Memory B cell (primary cell): ENCODE measurements around the gene CPLANE2.
"Not testable (repeated sequence)": the region's sequence is repeated elsewhere in the genome, so short reads cannot be mapped to it uniquely, and the experiment has no call there.

ENCODE experiments used
- ATAC-seq: fragments of 150-1000 bp; cut with Tn5 transposase; 2 replicates; pipeline ENCODE4 v1.10.0; 2021; ENCODE audit warnings: low read depth, mild to moderate bottlenecking, moderate library complexity
- DNase-seq, 2 donors: peaks; one replicate each; pipeline ENCODE4 v3.0.0; 2022; ENCODE audit warnings: low spot score in 2 of 2
- H3K27ac Mint-ChIP-seq: one replicate; pipeline ENCODE4 v1.8.0; 2022; ENCODE audit warnings: mild to moderate bottlenecking, moderate library complexity, mixed read lengths
- H3K27me3 Mint-ChIP-seq: one replicate; pipeline ENCODE4 v1.8.0; 2022; ENCODE audit warnings: mixed read lengths
- H3K36me3 Mint-ChIP-seq: one replicate; pipeline ENCODE4 v1.8.0; 2022; ENCODE audit warnings: mild to moderate bottlenecking, mixed read lengths
- H3K4me1 Mint-ChIP-seq: one replicate; pipeline ENCODE4 v1.8.0; 2022; ENCODE audit warnings: mixed read lengths
- H3K4me3 Mint-ChIP-seq: one replicate; pipeline ENCODE4 v1.8.0; 2022; ENCODE audit warnings: mild to moderate bottlenecking, moderate library complexity, mixed read lengths
- H3K9me3 Mint-ChIP-seq: one replicate; pipeline ENCODE4 v1.8.0; 2022; ENCODE audit warnings: mixed read lengths

CPLANE2 gene

DNA sequence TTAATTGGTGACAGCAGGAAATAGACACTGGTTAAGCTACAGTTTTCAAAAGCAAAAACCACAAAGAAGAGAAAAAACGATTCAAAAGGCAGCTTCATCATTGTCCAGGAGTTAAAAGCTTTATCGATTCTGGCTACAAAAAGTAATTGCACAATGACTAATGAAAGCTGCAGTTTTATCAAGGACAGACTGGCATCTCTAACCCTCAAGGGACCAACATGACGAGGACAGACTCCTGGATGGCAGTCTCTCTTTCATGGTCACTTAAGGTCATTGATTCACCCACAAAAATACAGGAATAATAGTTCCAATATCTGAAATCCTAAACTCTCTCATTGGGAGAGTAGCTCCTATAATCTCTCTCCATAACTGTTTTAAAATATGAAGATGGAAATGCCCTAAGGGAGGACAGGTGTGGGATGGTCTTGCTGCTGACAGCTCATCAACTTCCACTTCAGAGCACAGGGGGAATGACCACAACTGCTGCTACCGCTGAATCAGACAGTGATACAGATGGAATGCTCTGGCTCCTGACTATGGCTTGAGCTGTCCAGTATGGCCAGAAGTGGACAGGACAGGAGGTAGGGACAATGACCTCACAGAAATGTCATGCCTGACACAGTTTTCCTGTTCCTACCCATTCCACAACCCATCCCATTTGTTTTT, 17.4 kb upstream of the CPLANE2 start:
- H3K4me1 Mint-ChIP-seq, result peaks cover 6% of the 10 kb centered on the region
- peaks cover 22% of the 10 kb centered on the region for H3K36me3 Mint-ChIP-seq

DNA sequence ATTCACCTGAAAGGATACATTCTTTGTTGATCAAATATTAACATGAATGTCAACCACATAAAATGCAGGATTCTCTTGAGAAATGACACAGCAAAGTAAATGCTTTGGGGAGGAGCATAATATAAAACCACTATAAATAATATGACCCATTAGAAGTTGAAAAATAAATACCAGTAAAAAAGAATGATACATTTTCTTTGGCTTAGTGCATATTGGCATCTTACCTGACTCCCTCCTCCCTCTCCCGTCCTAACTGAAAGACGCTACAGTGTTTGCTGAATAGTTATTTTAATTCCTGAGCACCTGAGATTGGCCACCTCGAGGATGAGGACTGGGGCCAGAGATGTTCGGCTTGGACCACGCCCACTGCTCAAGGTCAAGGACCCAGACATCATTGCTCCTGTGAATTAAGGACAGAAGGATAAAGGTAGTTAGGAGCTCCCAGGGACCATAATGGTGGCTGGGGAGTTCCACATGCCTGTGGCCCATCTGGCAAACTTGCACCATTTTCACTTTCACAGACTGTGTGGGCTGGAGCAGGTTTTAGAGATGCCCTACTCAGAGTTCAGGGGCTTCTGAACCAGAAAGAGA, 16.4 kb upstream of the CPLANE2 start:
- ATAC-seq (no peak), DNase-seq (no peak)
- Mint-ChIP-seq H3K36me3 (peaks cover 22% of the 10 kb centered on the region), H3K27me3 (no peaks in the 10 kb centered on the region), H3K4me1 (peaks cover 14% of the 10 kb centered on the region), H3K9me3 (no peaks in the 10 kb centered on the region), H3K4me3 (no peak overlapping the region), H3K27ac (no peak overlapping the region)

More for the DNA sequence above, 17.4 kb upstream of the CPLANE2 start:
- no peaks in the 10 kb centered on the region for H3K9me3 Mint-ChIP-seq
- H3K27ac Mint-ChIP-seq, result peak overlapping the region; percentile 12
- H3K27me3 Mint-ChIP-seq, result no peaks in the 10 kb centered on the region
- DNase-seq (no peak), ATAC-seq (no peak)
- no peak overlapping the region for H3K4me3 Mint-ChIP-seq

DNA sequence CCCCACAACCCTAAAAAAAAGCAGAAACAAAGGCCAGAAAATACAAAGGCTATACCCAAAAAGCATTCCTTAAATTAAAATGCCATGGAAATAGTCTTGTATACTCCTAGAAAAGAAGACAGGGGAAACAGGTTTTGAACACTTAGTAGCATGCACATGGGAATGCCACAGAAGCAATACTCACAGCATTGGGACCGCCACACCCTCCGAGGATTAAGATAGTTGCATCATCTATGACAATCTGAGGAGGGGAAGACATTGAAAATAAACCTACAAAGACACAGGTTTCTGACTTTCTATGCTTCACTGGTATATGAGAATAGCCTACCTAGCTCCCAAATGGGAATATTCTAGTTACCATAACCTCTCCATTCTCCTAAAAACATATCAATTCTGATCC, 15.9 kb upstream of the CPLANE2 start:
- Mint-ChIP-seq H3K9me3 (no peaks in the 10 kb centered on the region), H3K27me3 (no peaks in the 10 kb centered on the region), H3K4me1 (peaks cover 13% of the 10 kb centered on the region), H3K4me3 (no peak overlapping the region), H3K27ac (peak overlapping the region; percentile 14), H3K36me3 (peaks cover 22% of the 10 kb centered on the region)
- ATAC-seq, result no peak
- no peak for DNase-seq

DNA sequence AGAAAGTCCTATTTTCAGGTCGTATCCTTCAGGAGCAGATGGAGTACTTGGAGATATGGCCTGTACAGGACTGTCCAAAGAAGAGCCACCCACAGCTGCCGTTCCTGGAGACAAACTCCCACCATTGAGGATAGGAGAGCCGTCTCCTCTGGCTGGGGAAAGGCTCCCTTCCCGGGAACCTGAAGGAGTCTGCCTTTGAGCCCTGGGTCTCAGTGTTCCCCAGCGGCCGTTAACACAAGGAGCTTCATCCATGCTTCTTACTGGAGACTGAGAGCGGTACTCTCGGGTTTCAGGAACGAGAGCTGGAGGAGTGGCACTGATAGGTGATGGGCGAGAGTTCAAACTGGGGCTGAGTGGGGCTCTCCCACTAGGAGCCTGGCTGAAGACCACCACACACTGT, 14.4 kb upstream of the CPLANE2 start:
- Mint-ChIP-seq H3K27ac (no peak overlapping the region), H3K9me3 (no peaks in the 10 kb centered on the region), H3K4me1 (peaks cover 12% of the 10 kb centered on the region), H3K4me3 (no peak overlapping the region), H3K36me3 (peaks cover 23% of the 10 kb centered on the region), H3K27me3 (no peaks in the 10 kb centered on the region)
- DNase-seq (no peak), ATAC-seq (no peak)

DNA sequence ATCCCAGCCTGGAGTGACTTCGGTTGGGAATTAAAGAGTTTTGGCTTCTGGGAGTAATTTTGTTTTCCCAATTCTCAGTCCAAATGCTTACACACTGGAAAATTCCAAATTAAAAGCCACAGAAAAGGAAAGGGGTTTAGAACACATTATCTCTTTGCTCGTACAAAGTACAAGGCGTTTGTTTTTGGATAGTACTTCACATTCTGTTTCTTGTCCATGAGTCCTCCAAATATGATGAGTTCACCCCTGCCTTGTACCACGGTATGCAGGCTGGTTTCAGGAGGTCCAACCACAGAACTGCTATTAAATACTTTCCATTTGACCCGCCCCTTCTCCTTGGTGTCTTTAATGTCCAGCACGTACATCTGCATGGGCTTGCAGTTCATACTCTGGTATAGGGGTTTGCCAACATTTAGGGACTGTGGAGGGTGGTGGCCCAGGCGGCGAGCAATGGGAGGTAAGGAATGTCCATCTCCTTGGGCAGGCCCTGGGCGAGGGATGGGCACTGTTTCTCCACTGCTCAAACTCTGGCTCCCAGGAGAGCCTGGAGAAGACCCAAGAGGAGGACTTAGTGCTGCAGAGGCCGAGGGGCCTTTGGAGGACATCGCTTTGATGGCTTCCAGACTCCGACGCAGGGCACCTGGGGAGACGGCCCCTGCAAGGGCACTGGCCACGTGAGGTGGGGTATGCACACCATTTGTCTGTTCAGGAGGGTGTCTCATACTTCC, 13.7 kb upstream of the CPLANE2 start:
- H3K27me3 Mint-ChIP-seq, result no peaks in the 10 kb centered on the region
- no peak overlapping the region for H3K4me3 Mint-ChIP-seq
- peaks cover 18% of the 10 kb centered on the region for H3K36me3 Mint-ChIP-seq
- DNase-seq (no peak), ATAC-seq (no peak)
- peaks cover 12% of the 10 kb centered on the region for H3K4me1 Mint-ChIP-seq
- peak overlapping the region; percentile 84 for H3K27ac Mint-ChIP-seq
- no peaks in the 10 kb centered on the region for H3K9me3 Mint-ChIP-seq

DNA sequence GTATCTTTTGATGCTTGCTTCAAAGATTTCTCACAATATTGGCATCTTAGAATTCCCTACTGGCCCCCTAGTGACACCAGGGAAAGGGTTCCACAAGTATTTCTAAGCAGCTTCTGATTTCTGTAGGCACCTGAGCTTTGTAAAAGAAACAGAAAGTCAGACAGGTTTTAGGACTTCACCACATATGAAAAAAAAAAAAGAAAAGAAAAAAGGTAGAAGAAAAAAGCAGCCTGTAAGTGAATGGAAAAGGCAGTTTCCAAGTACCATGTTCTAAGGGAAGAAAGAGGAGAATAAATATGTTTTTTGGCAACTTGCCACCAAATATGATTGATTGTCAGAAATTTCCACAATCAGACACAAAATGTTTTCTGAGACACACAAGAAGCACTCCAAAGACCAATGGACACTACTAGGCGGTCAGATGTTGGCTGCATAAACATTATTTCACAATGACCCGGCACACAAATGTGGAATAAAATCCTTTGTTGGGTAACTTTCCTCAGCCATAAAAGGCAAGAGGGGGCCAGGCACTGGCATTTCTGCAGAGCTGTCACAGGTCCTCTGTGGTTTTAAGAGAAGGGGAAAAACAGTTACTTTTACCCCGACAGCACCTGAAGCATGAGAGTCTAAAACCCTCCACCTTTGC, 12.7 kb upstream of the CPLANE2 start:
- H3K27ac Mint-ChIP-seq, result peak overlapping the region; percentile 84
- peaks cover 14% of the 10 kb centered on the region for H3K36me3 Mint-ChIP-seq
- H3K9me3 Mint-ChIP-seq, result no peaks in the 10 kb centered on the region
- DNase-seq, result no peak
- no peak for ATAC-seq
- H3K4me1 Mint-ChIP-seq, result peaks cover 12% of the 10 kb centered on the region
- no peak overlapping the region for H3K4me3 Mint-ChIP-seq
- H3K27me3 Mint-ChIP-seq, result no peaks in the 10 kb centered on the region

DNA sequence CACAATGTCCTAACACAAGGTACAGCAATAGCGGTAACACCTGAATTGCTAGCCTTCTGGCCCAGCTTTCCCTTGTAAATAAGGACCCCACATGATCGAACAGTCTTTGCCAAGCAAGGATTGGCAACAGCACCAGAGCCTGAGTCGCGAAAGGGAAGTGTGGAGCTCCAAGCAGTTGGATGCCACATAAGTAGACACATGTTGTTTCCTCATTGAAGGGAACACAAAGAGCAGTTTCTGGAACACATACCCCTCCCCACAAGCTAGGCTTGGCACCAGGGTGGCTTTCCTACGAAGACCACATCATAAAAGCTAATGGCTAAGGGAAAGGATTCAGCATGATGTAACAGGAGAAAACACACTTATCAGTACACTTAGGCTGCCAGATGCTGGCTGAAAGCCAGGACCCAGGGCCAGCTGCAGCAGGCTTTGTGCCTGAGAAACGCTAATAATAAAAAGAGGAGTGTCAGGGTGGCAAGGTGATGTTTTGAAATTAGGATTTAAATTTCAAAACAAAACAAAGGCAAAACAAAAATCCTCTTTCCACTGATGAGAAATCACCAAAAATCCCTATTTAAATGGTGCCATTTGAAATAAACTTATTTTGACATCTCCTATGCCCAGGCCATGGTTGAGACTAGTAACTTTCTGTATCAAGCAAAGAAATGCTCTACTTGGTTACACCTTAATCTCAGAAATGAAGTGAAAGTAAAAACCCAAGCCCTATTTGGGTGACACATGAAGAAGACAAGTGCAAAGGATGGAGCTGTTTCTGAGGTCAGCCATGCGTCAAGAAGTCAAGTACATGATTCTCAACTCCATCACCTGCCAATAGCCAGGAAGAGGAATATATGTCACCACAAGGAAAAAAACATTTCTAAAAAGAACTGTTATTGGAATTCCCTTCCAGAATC, 11.9 kb upstream of the CPLANE2 start:
- ATAC-seq (peak; percentile 75), DNase-seq (no peak)
- H3K9me3 Mint-ChIP-seq, result no peaks in the 10 kb centered on the region
- H3K27me3 Mint-ChIP-seq, result no peaks in the 10 kb centered on the region
- peaks cover 11% of the 10 kb centered on the region for H3K36me3 Mint-ChIP-seq
- peak overlapping the region; percentile 84 for H3K27ac Mint-ChIP-seq
- H3K4me1 Mint-ChIP-seq, result peaks cover 14% of the 10 kb centered on the region
- H3K4me3 Mint-ChIP-seq, result no peak overlapping the region

DNA sequence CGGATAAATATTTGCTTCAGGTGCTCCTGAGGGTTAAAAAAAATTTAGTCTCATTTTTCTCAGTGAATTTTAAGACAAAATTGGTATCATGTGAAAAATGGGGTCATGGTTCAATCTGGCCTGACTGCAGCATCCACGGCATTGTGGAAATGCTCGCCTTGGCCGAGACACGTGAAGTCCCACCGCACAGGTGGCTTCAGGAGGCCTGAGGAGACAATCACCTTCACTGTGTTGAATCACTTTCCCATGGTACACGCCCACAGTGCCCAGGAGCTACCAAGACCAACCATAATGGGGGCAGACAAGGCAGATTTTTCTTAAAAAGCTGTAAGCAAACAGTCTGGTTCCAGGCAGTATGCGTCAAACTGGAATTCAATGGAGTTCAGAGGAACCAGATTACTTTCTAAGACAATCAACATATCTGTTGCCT, 11.0 kb upstream of the CPLANE2 start:
- DNase-seq, result no peak

DNA sequence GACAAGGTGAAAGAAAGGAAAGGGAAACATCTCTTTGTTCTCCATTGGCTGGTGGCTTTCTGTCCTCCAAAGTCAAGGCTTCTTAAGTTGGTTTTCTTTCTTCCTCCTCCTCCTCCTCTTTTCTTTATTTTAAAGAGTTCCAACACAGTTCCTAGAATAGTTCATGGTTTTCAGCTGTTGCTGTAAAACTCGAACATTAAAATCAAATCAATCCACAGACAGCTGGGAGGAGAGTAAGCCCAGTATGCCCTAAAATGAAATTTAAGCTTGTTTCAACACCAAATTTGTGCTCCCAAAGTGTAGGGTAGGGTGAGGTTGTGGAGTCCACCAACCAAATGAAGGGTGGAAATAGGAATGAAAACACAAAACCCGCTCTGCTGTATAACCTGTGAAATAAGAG, 10.5 kb upstream of the CPLANE2 start:
- H3K9me3 Mint-ChIP-seq, result no peaks in the 10 kb centered on the region
- H3K4me1 Mint-ChIP-seq, result peaks cover 14% of the 10 kb centered on the region
- DNase-seq, result no peak
- H3K4me3 Mint-ChIP-seq, result no peak overlapping the region
- ATAC-seq, result no peak
- H3K27me3 Mint-ChIP-seq, result no peaks in the 10 kb centered on the region
- peaks cover 7% of the 10 kb centered on the region for H3K36me3 Mint-ChIP-seq
- no peak overlapping the region for H3K27ac Mint-ChIP-seq

More for the DNA sequence above, 11.0 kb upstream of the CPLANE2 start:
- H3K9me3 Mint-ChIP-seq, result no peaks in the 10 kb centered on the region
- H3K27ac Mint-ChIP-seq, result no peak overlapping the region
- H3K4me1 Mint-ChIP-seq, result peaks cover 14% of the 10 kb centered on the region
- H3K4me3 Mint-ChIP-seq, result no peak overlapping the region
- no peaks in the 10 kb centered on the region for H3K27me3 Mint-ChIP-seq
- ATAC-seq, result no peak
- peaks cover 11% of the 10 kb centered on the region for H3K36me3 Mint-ChIP-seq

DNA sequence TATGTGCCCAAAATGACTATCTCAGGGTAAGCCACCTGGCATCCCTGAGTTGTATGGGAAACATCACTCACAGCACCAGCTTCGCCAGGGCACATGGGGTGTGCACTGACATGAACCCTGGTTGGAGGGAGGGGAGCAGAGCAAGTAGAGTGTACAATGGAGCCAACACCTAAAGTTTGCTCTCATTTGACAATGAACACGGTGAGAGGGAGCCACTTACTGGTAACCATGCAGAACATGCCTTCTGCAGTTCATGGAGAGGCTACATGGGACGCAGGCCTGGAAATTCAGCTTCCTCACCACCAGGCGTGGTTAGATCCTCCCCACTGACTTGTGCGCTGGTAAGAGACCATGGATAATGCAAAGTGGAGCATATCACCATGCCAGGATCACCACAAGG, 10.0 kb upstream of the CPLANE2 start:
- H3K27me3 Mint-ChIP-seq, result no peaks in the 10 kb centered on the region
- H3K27ac Mint-ChIP-seq, result no peak overlapping the region
- no peak overlapping the region for H3K4me3 Mint-ChIP-seq
- peaks cover 14% of the 10 kb centered on the region for H3K4me1 Mint-ChIP-seq
- no peaks in the 10 kb centered on the region for H3K9me3 Mint-ChIP-seq
- H3K36me3 Mint-ChIP-seq, result peaks cover 4% of the 10 kb centered on the region
- DNase-seq, result no peak
- no peak for ATAC-seq

DNA sequence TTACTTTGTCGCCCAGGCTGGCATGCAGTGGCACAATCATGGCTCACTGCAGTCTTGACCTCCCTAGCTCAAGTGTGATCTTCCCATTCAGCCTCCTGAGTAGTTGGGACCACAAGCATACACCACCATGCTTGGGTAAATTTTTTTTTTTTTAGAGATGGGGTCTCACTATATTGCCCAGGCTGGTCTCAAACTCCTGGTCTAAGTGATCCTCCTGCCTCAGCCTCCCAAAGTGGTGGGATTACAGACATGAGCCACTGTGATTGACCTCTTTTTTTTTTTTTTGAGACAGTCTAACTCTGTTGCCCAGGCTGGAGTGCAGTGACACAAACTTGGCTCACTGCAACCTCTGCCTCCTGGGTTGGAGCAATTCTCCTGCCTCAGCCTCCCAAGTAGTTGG, 9.3 kb upstream of the CPLANE2 start:
- not testable (repeated sequence) for ATAC-seq, H3K9me3 Mint-ChIP-seq, H3K27me3 Mint-ChIP-seq

DNA sequence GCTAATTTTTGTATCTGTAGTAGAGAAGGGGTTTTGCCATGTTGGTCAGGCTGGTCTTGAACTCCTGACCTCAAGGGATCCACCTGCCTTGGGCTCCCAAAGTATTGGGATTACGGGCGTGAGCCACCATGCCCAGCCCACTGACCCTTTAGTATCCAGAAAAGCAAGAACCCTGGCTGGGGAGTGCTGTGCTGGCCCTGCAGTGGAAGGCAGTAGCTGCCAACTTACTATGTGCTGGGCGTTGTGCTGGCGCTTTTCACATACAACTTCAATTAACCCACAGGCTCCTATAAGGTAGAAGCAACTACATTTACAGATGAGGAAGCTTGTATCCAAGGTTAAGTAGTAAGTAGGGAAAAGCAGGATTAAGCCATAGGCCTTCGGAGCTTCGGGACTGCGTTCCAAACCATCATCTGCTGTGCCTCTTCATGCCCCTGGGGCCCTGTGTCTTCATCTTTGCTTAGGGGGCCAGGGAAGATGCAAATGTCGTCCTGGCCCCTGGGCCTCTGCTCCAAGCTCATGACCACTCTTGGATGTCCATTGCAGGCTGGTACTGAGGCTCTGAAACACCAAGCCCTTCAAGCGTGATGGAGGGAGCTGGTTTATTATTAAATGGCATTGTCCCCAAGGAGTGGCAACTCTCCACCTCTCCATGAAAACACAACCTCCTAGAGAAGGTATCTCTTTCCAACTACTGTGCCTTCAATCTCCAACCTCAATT, 8.7 kb upstream of the CPLANE2 start:
- no peaks in the 10 kb centered on the region for H3K27me3 Mint-ChIP-seq
- H3K4me3 Mint-ChIP-seq, result no peak overlapping the region
- H3K9me3 Mint-ChIP-seq, result no peaks in the 10 kb centered on the region
- peaks cover 14% of the 10 kb centered on the region for H3K4me1 Mint-ChIP-seq
- no peak overlapping the region for H3K27ac Mint-ChIP-seq
- H3K36me3 Mint-ChIP-seq, result peaks cover 2% of the 10 kb centered on the region
- ATAC-seq (no peak), DNase-seq (no peak)

More for the DNA sequence above, 9.3 kb upstream of the CPLANE2 start:
- H3K27ac Mint-ChIP-seq, DNase-seq, H3K36me3 Mint-ChIP-seq, H3K4me3 Mint-ChIP-seq: not testable (repeated sequence)
- peaks cover 14% of the 10 kb centered on the region for H3K4me1 Mint-ChIP-seq
